Stimulated activated CD4-positive, alpha-beta T cell treated with anti-CD3 and anti-CD28 coated beads, Interleukin-4, amount 100 ng/mL, for 1 hour (primary cell): ENCODE measurements around the gene RFC3.

Experiments
- DNase-seq: peaks from one replicate; pipeline ENCODE4 v3.0.0-alpha.2; 2020

Gene RFC3

GRCh38 chr13:33868343-33868994, 50.5 kb downstream of the RFC3 start:
- DNase-seq: no peak

GRCh38 chr13:33869005-33869404, 51.1 kb downstream of the RFC3 start:
- DNase-seq: no peak

- no peak for DNase-seq
These were observed 52.2 kb downstream of the RFC3 start for GRCh38 chr13:33870046-33870668.

- DNase-seq: no peak
These were observed 53.5 kb downstream of the RFC3 start for GRCh38 chr13:33871207-33872004.

- DNase-seq: no peak
These were observed 54.0 kb downstream of the RFC3 start for GRCh38 chr13:33872005-33872351.

- DNase-seq: no peak
These were observed 55.4 kb downstream of the RFC3 start for GRCh38 chr13:33873251-33873908.

GRCh38 chr13:33874871-33875270, 56.9 kb downstream of the RFC3 start:
- DNase-seq: no peak

GRCh38 chr13:33875618-33876401, 57.9 kb downstream of the RFC3 start:
- DNase-seq: no peak

GRCh38 chr13:33876716-33877394, 58.9 kb downstream of the RFC3 start:
- no peak for DNase-seq

- DNase-seq: no peak
These were observed 61.2 kb downstream of the RFC3 start for GRCh38 chr13:33879118-33879517.

- DNase-seq: no peak
These were observed 64.9 kb downstream of the RFC3 start for GRCh38 chr13:33882804-33883203.

- no peak for DNase-seq
These were observed 66.7 kb downstream of the RFC3 start for GRCh38 chr13:33884531-33885220.
